Effector CD4-positive, alpha-beta T cell (primary cell): Measurements from ENCODE around the gene FBXW12. TPM values are rescaled to one million over a fixed set of nuclear protein-coding genes. Genes with fewer than 3 reads are reported as not detected.
"Not testable (repeated sequence)": the region's sequence is repeated elsewhere in the genome, so short reads cannot be mapped to it uniquely, and the experiment has no call there.

Experiments used
- DNase-seq: peaks from one replicate; pipeline ENCODE4 v3.0.0-alpha.2; 2020
- total RNA-seq: gene quantifications from one replicate; lab custom pipeline; 2026; lab: John Stamatoyannopoulos, UW

FBXW12 gene, protein sequence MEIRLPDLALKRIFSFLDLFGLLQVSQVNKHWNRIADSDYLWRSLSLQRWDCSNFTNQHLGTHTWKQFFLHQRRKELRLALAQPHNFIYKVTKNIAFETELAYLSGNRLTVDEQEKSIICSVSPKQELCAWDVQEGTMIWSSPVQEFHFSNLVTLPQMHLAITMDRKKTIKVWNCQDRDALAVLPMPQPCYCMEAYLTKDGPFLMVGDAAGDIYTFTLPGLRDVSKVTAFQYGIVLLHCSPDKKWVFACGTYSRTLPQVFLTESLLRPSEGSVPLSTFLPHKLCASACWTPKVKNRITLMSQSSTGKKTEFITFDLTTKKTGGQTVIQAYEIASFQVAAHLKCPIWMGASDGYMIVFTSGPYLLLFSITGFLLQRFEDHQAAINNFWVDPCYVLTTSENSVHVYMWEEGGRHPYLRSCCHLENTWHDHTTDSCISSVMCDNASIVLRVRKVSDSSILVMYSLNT
- not detected for total RNA-seq

DNA sequence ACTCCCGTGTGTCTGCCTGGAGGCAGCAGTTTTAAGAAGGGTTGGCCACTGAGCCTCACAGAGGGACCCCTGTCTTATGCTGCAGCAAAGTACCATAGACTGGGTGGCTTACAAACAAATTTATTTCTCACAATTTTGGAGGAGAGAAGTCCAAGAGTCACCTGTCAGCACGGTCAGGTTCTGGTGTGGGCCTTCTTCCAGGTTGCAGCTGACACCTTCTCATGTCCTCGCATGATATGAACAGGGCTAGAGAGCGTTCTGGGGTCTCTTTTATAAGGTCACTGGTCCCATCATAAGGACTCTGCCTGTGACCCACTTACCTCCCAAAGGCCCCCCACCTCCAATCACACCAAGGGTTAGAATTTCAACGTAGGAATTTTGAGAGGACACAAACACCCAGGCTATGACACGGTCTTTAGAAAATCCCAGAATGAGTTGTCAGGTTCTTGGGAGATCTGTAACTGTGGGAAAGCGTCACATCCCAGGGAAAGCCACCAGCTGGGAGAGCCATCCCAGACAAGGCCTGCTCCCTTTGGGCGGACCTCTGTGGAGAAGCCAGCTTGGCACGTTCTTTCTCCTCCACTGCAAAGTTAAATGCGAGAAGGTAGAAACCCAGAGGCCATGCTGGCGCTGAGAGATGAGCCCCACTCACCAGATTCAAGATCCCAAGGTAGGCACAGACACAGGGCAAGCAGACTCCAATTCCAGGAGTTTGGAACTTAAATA lies at the start of gene FBXW12:
Gene FBXW12, plus strand, starts transcription at position 569 of the 726 bp plus-strand sequence. CDS start 549 bp downstream, outside the sequence.
- no peak for DNase-seq

DNA sequence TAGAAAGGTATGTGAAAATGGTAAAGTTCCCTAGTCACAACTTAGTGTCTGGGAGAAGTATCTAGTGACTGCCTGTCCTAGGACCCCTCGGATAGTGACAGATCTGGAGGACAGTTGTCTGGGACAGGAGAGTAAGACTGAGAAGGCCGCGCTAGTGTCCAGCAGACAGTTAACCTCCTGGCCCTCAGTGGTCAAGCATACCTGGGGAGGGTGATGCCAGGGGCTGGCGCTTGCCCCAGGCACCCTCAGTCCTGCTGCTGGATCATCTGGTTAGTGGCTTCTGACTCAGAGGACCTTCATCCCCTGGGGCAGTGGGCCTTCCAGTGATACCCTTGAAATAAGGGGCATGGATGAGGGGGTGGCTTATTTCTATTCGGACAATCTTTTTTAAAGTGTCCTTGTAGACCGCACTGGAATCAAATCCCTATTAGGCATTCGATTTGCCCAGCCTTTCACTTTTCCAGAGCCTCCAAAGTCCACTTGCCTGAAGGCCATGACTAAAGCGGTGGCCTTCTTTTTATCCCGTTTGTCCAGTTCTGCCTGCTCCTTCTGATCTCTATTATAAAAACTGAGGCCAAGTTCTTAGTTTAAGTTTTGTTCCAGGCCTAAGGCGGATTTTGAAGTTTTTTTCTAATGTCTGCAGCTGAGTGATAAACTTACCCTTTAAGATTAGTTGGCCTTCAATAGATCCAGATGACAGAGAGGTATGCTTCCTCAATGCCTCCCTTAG lies 40.1 kb upstream of the FBXW12 start:
- DNase-seq = not testable (repeated sequence)

DNA sequence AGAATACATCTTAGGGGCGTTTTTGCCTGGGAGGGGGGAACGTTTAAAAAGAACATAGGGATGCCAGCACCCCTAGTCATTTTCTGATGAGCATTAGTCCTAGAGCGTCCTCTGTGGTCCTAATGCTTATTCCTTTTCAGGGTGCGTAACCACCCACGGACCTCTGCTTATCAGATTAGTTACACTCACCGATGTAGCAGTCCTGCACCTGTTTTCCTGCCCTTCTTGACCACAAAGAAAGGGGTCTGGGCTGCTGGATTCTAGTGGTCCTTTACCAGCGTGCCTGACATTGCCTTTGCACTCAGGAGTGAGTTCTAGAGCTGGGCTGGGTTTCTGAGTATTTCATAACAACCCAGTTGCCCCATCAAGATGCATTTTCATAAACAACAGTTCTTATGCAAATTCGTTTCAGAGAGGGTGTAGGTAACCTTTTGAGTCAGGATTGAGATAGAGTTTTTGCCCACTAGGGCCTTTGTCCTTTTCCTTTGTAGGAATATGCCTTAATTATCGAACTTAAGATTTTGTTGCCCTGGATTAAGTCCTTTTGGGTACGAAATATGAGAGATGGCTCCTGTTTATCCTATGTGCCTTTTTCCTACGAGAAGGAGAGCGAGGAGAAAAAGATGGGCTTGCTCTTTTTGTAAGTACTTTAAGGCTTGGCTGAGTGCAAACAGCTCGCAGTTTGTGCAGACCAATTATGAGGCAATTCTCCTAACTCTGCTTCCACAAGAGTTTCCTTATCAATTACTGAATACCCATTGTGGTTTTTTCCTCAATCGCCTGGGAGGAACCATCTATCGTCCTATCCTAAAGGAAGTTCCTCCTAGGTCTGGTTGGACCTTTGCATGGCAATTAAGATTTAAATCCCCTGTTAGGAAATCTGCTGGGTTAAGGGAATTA lies 38.4 kb upstream of the FBXW12 start, which contains the start of gene SPINK8:
Gene SPINK8, minus strand, starts transcription at position 316 of the 900 bp plus-strand sequence. CDS start 5,320 bp downstream, outside the sequence.
- not testable (repeated sequence) for DNase-seq

DNA sequence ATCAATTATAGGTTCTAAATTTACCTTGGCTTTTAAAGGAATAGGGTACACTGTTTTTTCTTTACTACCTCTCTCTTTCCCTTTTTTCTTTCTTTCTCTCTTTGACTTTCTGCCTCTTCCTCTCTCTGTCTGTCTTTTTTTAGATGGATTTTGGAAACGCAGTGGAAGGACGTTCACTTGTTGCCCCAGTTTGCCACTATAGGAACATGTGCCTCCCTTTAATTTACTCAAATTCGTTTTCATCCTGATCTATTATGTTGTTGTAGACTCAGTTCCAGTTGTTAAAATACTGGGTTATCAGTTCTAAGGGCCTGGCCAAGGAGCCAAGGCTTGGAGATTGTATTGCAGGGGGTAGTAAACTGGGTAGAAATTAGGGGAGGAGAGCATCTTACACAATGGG lies 37.4 kb upstream of the FBXW12 start:
- DNase-seq = no peak

DNA sequence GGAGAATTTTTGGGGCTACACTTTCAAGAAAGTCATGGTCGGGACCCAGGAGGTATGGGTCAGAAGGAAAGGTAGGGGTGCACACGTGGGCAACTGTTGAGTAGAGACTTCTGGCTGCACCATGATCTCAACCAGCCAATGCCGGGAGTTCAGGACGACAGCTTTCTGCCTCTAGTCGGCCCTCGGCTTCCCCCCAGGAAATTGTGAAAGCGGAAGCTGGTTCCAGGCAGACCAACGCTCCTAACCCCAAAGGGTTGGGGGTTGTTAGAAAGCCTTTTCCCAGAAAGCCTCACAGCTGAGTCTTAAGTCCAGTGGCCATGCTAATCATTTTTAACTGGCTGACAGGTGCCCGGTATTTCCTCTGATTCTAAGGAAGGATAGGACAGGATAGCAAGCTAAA lies 36.7 kb upstream of the FBXW12 start:
- DNase-seq = not testable (repeated sequence)

DNA sequence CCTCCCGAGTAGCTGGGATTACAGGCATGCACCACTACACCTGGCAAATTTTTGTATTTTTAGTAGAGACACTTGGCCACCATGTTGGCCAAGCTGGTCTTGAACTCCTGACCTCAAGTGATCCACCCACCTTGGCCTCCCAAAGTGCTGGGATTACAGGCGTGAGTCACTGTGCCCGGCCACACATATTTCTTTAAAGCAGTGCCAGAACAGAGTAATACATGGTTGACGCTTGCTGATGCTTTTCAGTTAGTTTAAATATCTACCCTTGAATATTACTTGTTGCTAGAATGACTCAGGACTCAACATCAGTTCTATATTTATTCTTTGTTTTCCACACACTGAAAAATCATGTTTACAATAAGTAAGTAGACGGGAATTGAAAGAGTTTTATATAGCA lies 34.5 kb upstream of the FBXW12 start:
- not testable (repeated sequence) for DNase-seq

DNA sequence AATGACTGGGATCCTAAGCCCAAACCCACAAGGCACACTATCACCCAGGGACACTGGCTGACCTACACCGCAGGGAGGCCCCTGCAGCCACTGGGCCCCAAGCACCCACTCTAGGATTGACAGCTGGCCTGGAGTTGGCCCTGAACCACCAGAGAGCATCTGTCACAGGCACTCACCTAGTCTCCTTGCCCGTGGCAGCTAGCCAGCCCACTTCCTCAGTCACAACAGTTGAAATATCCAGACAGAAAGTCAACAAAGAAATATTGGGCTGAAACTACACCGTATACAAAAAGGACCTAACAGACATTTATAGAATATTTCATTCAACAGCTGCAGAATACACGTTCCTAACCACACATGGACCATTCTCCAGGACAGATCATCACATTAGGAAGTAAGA lies 33.4 kb upstream of the FBXW12 start:
- no peak for DNase-seq

DNA sequence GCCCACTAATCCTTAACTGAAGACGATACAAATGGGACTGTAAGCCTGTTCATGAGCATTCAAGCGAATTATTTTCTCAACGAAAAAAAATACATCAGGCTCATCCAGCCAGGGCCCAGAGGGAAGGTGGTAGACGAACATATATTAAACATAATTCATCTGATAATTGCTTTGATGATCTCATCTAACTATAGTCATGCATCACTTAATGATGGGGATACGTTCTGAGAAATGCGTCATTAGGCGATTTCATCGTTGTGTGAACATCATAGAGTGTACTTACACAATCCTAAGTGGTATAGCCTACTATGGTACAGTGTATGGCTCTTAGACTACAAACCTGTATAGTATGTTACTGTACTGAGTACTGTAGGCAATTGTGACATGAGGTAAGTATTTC lies 28.6 kb upstream of the FBXW12 start:
- DNase-seq = no peak

DNA sequence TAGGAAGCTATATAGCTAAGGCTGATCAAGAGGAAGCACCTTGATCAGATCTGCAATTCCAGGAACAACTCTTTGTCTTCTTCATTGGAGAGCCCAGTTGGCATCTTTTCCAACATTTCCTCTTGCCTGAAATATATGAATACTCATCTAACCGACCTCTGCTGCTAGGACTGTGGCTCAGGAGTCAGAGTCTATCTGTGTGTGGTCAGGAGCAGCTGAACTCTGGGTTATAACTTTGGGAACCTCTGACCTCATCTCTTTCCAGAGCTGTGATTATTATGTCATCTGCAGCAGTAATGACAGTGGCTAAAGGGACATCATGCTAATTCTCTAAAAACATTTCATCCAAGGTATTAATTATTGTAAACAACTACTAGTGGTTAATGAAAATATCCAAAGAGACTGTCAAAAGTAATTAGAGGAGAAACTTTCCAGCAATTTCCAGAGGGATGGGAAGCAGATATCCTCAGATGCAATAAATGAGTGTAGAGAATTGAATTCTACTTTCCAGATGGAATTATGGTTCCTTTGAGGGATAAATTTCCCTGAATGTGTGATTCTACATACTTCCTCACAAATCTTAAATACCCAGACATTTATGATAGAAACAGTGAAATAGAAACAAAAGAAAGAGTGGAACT lies 27.0 kb upstream of the FBXW12 start:
- no peak for DNase-seq

DNA sequence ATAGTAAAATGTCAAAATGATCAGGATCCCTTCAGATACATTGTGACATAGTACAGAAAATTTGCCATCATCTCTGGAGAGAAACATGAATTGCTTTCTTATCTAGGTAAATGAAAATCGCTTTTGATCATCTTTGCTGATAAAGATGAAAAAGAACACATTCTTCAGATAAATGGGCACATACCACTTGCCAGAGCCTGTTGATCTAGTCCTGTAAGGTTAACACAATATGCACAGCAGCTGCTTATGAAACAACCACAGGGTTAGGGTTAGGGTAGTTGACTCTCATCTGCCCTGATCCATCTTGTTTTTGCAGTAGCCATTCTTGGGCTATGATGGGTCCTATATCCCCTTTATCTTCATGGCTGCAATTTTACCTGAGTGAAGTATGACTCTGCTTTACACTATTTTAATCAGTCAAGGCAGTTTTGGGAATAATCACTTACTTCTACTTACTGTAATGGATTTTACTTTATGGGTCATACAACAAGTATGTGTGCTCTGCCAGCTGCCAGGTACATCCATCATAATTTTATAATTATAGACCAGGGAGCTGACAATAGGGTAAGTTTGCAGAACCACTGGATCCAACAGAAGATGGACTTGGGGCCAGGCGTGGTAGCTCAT lies 26.0 kb upstream of the FBXW12 start:
- DNase-seq = no peak

DNA sequence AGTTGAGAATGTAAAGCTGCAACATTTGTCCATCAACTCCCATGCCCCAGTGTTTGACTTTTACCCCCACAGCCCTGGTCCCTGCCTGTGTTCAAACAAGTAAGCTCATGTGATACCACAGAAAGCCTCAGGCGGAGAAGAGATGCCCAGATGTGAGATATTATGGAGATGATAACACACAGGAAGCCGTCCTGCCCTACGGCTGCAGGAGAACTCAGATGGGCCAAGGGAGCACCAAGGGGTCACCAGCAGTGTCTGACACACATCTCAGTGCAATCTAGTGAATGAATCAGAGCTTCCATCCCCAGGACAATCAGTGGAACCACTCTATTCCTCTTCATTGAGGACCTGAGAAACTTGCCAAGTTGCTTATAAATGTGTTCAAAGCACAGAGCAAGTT lies 24.5 kb upstream of the FBXW12 start:
- DNase-seq = no peak

DNA sequence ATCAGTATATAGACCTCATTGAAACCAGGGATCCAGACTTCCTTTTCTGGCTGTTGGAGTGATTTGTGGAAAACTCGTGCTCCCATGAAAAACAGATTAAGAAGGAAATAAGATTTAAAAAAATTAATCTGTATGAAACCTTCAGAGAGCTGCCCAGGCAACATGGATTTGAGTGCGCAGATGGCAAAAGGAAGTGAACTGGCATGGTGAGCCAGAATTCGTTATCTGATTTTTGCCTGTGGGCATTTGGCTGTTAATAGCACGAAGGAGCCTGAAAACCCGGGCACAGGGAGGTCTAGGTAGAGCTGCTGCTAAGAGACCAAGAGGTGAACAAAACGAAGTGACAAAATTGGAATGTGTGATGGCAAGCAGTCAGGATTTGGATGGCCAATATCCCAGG lies 19.5 kb upstream of the FBXW12 start:
- DNase-seq = no peak

DNA sequence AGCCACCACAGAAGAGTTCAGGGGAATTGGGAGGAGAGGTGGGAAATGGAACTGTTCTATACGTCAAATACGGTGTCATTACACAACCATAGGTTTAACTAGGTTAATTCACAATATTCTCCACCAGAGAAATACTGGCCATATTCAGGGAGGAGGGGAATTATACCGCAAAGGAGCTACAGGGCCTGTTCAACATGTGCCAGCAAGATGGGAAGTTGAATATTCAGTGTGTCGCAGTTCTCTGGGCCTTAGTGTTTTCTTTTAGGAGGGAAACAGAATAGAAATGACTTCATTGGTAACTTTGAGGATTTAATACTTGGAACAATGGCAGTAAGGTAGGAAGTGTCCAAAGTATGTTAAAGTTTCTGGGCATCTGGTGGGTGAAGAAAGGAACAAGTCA lies 18.0 kb upstream of the FBXW12 start:
- no peak for DNase-seq

DNA sequence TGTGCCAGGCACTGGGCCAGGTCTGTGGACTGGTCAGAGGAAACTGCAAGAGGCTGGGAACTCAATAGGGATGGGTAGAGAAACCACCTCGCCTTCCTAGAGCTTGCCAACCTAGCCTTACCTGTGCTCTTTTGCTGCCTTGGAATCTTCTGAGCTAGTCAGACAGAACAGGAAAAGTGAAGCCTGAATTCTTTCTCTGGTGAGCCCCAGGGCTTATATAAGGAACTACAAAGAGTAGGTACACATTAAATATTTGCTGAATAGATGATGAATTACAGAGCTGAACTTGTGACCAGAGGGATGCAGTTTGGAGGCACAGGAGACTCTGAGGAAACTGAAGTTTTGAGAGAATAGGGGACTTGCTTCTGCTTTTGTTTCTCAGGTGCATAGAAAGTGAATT lies 15.6 kb upstream of the FBXW12 start:
- DNase-seq = no peak

DNA sequence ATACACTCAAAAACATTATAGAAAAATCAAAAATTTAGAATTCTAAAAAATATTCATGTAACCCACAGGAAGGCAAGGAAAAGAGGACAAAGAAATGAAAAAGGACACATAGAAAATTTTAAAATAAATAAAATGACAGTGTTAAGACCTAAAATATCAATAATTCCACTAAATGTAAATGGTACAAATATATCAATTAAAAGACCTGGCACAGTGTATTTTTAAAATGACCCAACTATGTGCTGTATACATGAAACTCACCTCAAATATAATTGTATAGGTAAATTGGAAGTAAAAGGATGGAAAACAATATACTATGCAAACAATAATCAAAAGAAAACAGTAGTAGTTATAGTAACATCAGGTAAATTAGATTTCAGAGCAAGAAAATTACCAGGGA lies 10.1 kb upstream of the FBXW12 start:
- DNase-seq = no peak

DNA sequence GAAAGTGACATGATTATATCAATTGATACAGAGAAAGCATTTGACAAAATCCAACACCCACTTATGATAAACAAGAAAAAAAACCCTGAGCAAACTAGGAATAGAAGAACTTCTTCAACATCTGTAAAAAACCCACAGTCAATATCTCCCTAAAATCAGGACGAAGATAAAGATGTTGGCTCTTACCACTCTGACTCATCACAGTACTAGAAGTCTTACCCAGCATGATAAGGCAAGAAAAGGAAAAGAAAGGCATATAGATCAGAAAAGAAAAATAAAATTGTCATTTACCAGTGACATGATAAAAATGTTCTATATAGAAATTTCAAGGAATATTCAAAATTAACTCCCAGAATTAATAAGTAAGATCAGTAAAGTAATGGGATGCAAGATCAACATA lies 7.2 kb upstream of the FBXW12 start:
- DNase-seq = no peak

DNA sequence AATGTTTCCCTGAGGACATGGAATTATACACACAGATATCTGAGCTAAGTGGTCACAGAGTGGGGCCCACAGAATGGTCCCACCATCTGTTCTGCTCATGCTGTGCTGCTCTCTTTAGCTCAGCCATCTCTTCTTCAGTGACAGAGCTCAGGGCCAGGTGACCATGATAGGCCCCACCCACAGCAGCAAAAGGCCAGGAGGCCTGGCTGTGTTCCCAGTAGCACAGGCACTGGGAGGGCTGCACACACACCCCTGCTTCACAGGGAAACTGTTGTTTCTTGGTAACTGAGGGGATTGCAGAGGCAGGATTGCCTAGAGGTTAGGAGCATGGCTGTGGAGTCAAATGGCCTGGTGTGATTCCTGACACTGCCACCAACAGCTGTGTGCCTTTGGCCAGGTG lies 4.8 kb upstream of the FBXW12 start:
- DNase-seq = no peak

DNA sequence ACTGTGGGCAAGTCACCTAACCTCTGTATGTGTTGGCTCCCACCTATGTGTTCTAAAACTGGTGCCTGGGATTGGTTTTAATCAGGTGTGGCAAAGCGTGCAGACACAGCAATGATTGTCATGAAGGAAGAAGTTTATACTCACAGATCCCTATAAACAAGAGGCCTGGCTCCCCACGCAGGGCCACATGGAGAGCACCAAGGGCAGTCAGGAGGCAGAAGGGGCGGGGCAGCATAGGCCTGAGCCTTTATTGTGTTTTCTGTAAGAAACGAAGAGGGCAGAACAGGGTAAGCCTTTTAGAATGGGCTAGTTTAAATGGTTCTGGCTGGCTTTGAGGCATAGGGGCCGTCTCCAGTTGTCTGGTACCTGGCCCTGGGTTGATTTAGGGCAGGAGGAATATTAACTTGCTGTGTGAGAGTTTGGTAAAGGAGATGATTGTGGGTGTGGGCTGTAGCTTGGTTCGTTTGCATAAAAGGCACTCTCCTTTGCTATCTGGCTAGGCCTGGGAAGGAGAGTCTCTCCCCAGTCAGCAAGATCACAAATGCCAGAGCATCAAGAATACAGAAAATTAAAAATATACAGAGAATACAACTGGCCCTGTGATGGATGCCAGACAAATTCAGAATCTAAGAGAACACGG lies 2.2 kb upstream of the FBXW12 start:
- no peak for DNase-seq

DNA sequence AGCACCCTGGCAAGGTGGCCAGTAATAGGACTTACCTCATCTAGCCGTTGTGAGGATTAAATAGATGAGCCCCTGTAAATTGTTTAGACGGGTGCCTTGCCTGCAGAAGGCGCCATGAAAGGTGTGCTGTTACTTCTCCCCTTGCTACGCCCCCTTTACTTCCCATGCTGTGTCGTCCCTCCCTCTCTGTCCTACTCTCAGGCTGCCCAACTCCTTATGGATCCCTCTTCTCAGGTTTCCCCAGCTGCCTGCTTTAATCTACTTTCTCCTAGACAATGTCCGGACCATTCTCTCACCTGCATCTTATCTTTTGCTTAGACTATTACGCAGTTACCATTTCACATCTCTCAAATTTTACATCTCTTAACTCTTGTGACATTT lies 1.7 kb upstream of the FBXW12 start:
- no peak for DNase-seq

DNA sequence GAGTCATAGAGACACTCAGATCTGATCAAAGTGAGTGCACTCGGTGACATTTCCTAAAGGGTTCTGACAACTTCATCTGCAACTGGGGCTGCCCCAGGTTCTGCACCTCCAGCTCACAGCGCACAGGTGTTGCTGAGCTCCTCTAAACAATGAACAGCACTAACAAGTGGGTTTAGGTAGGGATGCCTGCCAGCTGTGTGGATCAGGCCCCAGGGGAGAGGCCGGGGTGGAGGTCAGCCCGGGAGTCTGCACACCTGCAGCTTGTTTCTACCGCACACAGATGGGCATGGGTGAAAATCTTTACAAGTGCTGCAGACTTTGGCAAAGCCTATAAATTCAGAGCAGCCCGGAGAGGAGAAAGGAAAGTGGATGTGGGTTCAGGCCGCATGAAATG lies 355 bp downstream of the FBXW12 start:
- DNase-seq = no peak
